ENCODE measurements around the gene FPR1.

Gene FPR1

DNA sequence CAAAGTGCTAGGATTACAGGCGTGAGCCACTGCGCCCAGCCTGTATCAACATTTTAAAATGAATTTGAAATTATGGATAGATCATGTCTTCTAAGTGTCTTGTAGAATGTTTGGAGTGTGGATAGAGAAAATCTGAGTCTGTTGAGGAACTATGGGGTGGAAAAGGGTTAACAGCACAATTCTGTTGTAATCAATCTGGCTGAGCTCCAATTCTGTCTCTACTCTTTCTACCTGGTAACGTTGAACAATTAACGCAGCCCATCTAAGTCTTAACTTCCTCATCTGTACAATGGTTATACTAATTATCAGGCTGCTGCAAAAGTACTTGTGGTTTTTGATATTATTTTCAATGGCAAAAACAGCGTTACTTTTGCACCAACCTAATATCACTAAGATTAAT, 13.4 kb upstream of the FPR1 start:
- H3K4me3 ChIP-seq (ENCODE audit: low read length): no peak overlapping the region
- TF ChIP-seq, protein P1, sequence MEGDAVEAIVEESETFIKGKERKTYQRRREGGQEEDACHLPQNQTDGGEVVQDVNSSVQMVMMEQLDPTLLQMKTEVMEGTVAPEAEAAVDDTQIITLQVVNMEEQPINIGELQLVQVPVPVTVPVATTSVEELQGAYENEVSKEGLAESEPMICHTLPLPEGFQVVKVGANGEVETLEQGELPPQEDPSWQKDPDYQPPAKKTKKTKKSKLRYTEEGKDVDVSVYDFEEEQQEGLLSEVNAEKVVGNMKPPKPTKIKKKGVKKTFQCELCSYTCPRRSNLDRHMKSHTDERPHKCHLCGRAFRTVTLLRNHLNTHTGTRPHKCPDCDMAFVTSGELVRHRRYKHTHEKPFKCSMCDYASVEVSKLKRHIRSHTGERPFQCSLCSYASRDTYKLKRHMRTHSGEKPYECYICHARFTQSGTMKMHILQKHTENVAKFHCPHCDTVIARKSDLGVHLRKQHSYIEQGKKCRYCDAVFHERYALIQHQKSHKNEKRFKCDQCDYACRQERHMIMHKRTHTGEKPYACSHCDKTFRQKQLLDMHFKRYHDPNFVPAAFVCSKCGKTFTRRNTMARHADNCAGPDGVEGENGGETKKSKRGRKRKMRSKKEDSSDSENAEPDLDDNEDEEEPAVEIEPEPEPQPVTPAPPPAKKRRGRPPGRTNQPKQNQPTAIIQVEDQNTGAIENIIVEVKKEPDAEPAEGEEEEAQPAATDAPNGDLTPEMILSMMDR (conservative IDR thresholded peaks at IDR 0.05; ENCODE audit: low read length): no peak
- DNase-seq (ENCODE audit: low read depth): no peak

DNA sequence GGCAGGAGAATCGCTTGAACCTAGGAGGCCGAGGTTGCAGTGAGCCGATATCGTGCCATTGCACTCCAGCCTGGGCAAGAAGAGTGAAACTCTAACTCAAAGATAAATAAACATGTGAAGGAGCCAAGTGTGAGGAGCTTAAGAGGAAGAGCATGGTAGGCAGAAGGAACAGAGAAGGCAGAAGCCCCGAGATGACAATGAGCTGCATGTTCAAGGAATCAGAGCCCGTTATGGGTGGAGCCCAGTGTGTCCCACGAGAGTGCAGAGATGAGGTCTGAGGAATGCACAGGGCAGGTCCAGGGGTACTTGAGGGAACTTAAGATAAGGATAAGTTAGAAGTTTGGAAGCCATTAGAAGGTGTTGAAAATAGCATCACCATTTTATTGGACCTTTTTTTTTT, 10.0 kb upstream of the FPR1 start:
- no peak overlapping the region for H3K4me3 ChIP-seq (ENCODE audit: low read length)
- DNase-seq (ENCODE audit: low read depth): no peak
- TF ChIP-seq, protein P1 (conservative IDR thresholded peaks at IDR 0.05; ENCODE audit: low read length): no peak

DNA sequence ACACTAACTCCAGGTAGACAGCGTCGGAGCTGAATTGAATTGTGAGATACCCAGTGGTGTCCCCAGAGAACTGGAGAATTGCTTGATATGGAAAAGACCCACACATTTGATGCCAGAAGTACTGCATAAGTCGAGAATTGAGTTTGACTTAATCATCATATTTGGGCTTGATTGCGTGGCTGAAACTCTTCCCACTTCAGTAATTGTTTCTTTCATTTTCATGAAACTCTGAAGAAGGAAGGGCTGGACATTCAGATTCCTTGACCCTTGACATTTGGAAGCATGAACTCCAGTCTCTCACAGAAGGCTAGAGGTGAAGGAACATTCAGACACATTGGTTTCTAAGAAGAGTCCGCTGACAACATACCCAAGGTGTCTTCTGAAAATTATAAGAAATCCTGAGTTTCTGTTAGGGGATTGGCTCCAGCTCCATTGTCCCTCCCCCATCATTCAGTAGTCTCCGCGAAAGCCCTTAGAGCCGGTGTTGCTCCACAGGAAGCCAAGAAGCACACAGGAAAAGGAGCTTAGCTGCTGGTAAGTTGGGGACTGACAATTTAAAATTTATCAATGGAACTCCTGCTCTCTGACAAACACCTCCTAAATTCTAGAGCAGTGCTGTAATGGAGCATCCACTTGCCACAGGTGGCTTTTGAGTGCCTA, 9.1 kb upstream of the FPR1 start, which contains the start of gene FPR2:
Gene FPR2 (plus strand): TSS at position 484 of the 660 bp plus-strand sequence. CDS start 7,479 bp downstream, outside the sequence.
- TF ChIP-seq, protein P1 (conservative IDR thresholded peaks at IDR 0.05; ENCODE audit: low read length): no peak
- no peak for DNase-seq (ENCODE audit: low read depth)

DNA sequence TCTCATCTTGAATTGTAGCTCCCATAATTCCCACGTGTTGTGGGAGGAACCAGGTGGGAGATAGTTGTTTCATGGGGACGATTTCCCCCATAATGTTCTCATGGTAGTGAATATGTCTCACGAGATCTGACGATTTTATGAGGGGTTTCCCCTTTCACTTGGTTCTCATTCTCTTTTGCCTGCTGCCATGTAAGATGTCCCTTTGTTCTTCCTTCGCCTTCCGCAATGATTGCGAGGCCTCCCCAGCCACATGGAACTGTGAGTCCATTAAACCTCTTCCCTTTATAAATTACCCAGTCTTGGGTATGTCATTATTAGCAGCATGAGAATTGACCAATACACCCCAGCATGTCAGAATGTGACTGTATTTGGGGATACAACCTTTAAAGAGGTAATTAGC, 3.9 kb upstream of the FPR1 start:
- TF ChIP-seq, protein P1 (conservative IDR thresholded peaks at IDR 0.05; ENCODE audit: low read length): no peak
- no peak for DNase-seq (ENCODE audit: low read depth)
- no peak overlapping the region for H3K4me3 ChIP-seq (ENCODE audit: low read length)

More for the DNA sequence above, 9.1 kb upstream of the FPR1 start, which contains the start of gene FPR2:
- no peak within 1 kb of the TSS for H3K4me3 ChIP-seq (ENCODE audit: low read length)

DNA sequence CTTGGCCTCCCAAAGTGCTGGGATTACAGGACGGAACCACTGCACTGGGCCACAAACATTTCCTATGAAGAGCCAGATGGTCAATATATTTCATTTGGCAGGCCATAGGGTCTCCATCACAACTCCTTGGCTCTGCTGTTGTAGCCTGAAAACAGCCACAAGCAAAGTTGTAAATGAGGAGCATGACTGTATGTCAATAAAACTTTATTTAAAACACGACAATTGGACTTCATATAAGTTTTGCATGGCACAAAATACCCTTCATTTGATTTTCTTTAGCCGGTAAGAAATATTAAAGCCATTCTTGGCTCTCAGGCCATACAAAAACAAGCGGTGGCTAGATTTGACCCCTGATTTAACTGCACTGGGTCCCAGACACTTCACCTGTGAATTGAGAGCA, 3.1 kb upstream of the FPR1 start:
- no peak for DNase-seq (ENCODE audit: low read depth)
- TF ChIP-seq, protein P1 (conservative IDR thresholded peaks at IDR 0.05; ENCODE audit: low read length): no peak
- H3K4me3 ChIP-seq (ENCODE audit: low read length): no peak overlapping the region

DNA sequence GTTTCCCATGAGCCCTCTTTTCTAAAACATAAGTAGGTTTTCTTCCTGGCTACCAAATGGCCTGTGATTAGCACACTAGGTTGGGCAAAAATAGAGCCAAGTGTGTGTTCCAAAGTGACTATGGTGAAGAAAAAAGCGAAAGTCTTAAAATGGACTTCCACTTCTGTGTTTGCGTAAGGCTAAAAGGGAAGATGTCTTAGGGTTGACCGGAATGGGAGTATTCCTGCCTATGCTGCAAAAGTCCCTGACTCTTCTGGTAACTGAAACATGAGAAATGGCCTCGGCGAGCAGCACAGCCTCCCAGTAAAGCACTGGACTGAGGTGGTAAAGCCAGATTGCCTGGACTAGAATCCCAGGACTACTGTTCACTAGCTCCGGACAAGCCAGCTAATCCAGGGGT, 2.4 kb upstream of the FPR1 start:
- TF ChIP-seq, protein P1 (conservative IDR thresholded peaks at IDR 0.05; ENCODE audit: low read length): no peak
- no peak overlapping the region for H3K4me3 ChIP-seq (ENCODE audit: low read length)
- DNase-seq (ENCODE audit: low read depth): no peak

DNA sequence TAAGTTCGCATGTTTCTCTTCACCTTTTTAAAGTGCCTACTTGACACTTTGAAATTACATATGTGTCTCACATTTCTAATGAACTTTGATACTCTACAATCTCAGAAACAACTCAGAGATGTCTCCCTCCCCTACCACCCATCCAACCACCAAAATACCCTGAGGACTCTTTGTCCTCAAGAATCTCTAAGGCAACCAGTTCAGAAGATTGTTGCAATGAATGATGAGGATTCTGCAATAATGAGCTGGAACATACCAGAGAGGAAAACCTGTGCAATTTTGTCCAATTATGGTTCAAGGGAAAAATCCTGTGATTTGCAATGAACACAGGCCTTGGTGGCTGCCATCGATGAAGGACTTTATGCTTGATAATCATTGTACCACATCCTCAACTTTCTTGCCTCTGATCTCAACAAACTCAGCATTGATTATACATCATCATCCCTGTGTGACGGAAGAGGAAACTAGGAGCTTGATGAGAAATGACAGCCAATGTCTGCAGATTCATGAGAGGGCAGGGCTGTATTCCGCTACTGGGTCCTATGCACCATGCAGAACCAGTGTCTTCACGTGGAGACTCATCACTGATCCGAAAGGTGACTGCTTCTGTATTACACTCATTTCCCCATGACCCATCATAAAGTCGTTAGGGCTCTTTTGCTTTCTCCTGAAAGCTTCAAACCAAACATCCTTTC, 1.1 kb downstream of the FPR1 start:
- TF ChIP-seq, protein P1 (conservative IDR thresholded peaks at IDR 0.05; ENCODE audit: low read length): no peak
- H3K4me3 ChIP-seq (ENCODE audit: low read length): no peak overlapping the region
- DNase-seq (ENCODE audit: low read depth): peak; percentile 78
